ENCODE results near the gene ACBD6. TPM values are rescaled to one million over a fixed set of nuclear protein-coding genes. Genes with fewer than 3 reads are reported as not detected.

The ACBD6 gene
- total and polyA plus RNA-seq, 2 experiments from 2014 or later = 75.7 to 88.8 TPM

- no peak for TF ChIP-seq ETS1 (IDR thresholded peaks at IDR 0.05)
- TF ChIP-seq ZNF114 (CRISPR knock-in tag; IDR thresholded peaks at IDR 0.05) = no peak
- TF ChIP-seq ZNF331 (CRISPR knock-in tag; IDR thresholded peaks at IDR 0.05; ENCODE audit: low read depth) = no peak
- TF ChIP-seq STAT1 (IDR thresholded peaks at IDR 0.05; ENCODE audit: unreplicated experiment) = no peak
- no peak for TF ChIP-seq CREB1 (CRISPR knock-in tag; IDR thresholded peaks at IDR 0.05; ENCODE audit: low read depth)
Measured at GRCh38 chr1:180286417-180286816, 216.0 kb downstream of the ACBD6 start (continued).

DNA sequence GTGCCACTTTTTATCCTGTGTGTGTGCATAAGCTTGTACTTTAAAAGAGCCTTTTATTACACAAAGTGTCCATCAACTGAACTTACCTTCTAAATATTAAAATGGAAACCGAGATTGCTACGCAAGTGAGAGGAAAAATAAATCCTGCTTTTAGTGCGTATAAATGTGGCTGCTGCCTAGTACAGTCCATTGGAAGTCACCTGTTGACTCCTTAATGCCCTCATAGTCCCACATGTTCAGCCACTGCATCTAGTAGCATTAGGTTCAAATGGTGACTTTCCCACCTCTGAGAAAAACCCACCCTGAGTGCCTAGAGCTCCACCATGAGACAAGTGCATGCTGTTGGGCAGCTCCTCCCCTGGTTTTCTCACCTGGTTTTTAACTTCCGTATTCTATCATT, 219.3 kb downstream of the ACBD6 start:
- Histone ChIP-seq H3K79me2 (replicated peaks; ENCODE audit: insufficient read depth) (no peaks in the 10 kb centered on the region), H3K4me1 (ENCODE audit: insufficient read depth) (peaks cover 8% of the 10 kb centered on the region), H2AFZ (no peak overlapping the region), H3K9me2 (ENCODE audit: insufficient read depth) (no peaks in the 10 kb centered on the region), H3K27ac (ENCODE audit: low read depth) (no peak overlapping the region), H3K36me3 (ENCODE audit: insufficient read depth) (no peaks in the 10 kb centered on the region; the same call in 1 of the 2 replicates), H3K4me3 (no peak overlapping the region), H3K4me2 (no peak overlapping the region), H3F3A (replicated peaks; ENCODE audit: low read depth) (no peaks in the 10 kb centered on the region), H4K20me1 (replicated peaks; ENCODE audit: insufficient read depth) (no peaks in the 10 kb centered on the region), H3K27me3 (ENCODE audit: insufficient read depth) (no peaks in the 10 kb centered on the region)
- 0 out of 4 replicates have a peak, but pooled peaks of 1 of the 2 experiments have one; percentile 8 for TF ChIP-seq CTCF (conservative IDR thresholded peaks at IDR 0.05; ENCODE audit: low read depth in 2 of 2)
- no peak for TF ChIP-seq JUNB (IDR thresholded peaks at IDR 0.05; ENCODE audit: unreplicated experiment)
- Mint-ChIP-seq H3K4me1 (peaks cover 16% of the 10 kb centered on the region), H3K9me3 (no peaks in the 10 kb centered on the region), H3K27ac (no peak overlapping the region), H3K27me3 (ENCODE audit: insufficient read depth, low read depth, poor library complexity) (peaks cover 7% of the 10 kb centered on the region), H3K36me3 (ENCODE audit: low read depth) (peaks cover 4% of the 10 kb centered on the region; the same call in 2 of the 3 replicates), H3K4me3 (no peak overlapping the region)
- DNase-seq (ENCODE audit: low spot score) = no peak
- ATAC-seq = no peak

DNA sequence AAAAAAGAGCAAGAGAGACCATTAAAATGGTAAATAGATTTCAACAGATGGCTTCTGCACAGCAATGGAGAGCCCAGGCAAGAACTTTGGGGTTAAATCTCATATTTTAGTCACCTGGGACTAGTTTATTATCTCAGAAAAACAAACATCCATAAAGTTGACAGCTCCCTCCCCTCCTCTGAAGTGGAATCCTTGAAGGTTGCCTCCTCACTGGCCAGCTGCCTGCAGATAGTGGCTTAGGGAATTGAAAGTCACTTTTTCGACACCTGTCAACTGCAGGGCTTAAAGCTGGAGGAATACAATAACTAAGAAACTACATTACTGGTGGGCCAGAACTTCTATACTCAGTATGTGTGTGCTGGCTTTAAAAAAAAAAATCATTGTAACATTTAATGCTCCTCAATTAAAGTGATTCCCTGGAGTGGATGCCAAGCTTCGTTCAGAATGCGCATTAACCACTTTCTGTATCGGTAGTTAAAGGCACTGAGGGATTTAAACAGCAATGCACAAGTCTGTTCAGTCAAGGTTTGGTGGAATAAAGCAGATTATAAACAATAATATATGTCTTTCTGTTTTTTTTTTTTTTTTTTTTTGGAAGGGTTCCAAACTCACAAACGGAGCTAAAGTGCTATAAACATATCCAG, 219.9 kb downstream of the ACBD6 start:
- H3K9me2 ChIP-seq (ENCODE audit: insufficient read depth) = no peaks in the 10 kb centered on the region
- no peaks in the 10 kb centered on the region for H4K20me1 ChIP-seq (replicated peaks; ENCODE audit: insufficient read depth)
- no peaks in the 10 kb centered on the region for H3K27me3 ChIP-seq (ENCODE audit: insufficient read depth)
- H3K4me1 ChIP-seq (ENCODE audit: insufficient read depth) = peaks cover 13% of the 10 kb centered on the region
- ATAC-seq (no peak), DNase-seq (ENCODE audit: low spot score) (no peak)
- Mint-ChIP-seq H3K4me1 (peaks cover 22% of the 10 kb centered on the region), H3K36me3 (ENCODE audit: low read depth) (peaks cover 10% of the 10 kb centered on the region; the same call in 2 of the 3 replicates), H3K27ac (no peak overlapping the region), H3K4me3 (no peak overlapping the region), H3K27me3 (ENCODE audit: insufficient read depth, low read depth, poor library complexity) (peaks cover 7% of the 10 kb centered on the region), H3K9me3 (no peaks in the 10 kb centered on the region)
- H3K79me2 ChIP-seq (replicated peaks; ENCODE audit: insufficient read depth) = no peaks in the 10 kb centered on the region
- H3K36me3 ChIP-seq (ENCODE audit: insufficient read depth) = no peaks in the 10 kb centered on the region; the same call in 1 of the 2 replicates
- no peak overlapping the region for H3K27ac ChIP-seq (ENCODE audit: low read depth)
- H3K4me2 ChIP-seq = no peak overlapping the region
- no peaks in the 10 kb centered on the region for H3F3A ChIP-seq (replicated peaks; ENCODE audit: low read depth)
- H3K4me3 ChIP-seq = no peak overlapping the region
- no peak overlapping the region for H2AFZ ChIP-seq
- TF ChIP-seq CREB1 (CRISPR knock-in tag; IDR thresholded peaks at IDR 0.05; ENCODE audit: low read depth) = no peak
- TF ChIP-seq EZH2 (IDR thresholded peaks at IDR 0.05; ENCODE audit: low read depth, unreplicated experiment) = no peak
- TF ChIP-seq, protein P1, sequence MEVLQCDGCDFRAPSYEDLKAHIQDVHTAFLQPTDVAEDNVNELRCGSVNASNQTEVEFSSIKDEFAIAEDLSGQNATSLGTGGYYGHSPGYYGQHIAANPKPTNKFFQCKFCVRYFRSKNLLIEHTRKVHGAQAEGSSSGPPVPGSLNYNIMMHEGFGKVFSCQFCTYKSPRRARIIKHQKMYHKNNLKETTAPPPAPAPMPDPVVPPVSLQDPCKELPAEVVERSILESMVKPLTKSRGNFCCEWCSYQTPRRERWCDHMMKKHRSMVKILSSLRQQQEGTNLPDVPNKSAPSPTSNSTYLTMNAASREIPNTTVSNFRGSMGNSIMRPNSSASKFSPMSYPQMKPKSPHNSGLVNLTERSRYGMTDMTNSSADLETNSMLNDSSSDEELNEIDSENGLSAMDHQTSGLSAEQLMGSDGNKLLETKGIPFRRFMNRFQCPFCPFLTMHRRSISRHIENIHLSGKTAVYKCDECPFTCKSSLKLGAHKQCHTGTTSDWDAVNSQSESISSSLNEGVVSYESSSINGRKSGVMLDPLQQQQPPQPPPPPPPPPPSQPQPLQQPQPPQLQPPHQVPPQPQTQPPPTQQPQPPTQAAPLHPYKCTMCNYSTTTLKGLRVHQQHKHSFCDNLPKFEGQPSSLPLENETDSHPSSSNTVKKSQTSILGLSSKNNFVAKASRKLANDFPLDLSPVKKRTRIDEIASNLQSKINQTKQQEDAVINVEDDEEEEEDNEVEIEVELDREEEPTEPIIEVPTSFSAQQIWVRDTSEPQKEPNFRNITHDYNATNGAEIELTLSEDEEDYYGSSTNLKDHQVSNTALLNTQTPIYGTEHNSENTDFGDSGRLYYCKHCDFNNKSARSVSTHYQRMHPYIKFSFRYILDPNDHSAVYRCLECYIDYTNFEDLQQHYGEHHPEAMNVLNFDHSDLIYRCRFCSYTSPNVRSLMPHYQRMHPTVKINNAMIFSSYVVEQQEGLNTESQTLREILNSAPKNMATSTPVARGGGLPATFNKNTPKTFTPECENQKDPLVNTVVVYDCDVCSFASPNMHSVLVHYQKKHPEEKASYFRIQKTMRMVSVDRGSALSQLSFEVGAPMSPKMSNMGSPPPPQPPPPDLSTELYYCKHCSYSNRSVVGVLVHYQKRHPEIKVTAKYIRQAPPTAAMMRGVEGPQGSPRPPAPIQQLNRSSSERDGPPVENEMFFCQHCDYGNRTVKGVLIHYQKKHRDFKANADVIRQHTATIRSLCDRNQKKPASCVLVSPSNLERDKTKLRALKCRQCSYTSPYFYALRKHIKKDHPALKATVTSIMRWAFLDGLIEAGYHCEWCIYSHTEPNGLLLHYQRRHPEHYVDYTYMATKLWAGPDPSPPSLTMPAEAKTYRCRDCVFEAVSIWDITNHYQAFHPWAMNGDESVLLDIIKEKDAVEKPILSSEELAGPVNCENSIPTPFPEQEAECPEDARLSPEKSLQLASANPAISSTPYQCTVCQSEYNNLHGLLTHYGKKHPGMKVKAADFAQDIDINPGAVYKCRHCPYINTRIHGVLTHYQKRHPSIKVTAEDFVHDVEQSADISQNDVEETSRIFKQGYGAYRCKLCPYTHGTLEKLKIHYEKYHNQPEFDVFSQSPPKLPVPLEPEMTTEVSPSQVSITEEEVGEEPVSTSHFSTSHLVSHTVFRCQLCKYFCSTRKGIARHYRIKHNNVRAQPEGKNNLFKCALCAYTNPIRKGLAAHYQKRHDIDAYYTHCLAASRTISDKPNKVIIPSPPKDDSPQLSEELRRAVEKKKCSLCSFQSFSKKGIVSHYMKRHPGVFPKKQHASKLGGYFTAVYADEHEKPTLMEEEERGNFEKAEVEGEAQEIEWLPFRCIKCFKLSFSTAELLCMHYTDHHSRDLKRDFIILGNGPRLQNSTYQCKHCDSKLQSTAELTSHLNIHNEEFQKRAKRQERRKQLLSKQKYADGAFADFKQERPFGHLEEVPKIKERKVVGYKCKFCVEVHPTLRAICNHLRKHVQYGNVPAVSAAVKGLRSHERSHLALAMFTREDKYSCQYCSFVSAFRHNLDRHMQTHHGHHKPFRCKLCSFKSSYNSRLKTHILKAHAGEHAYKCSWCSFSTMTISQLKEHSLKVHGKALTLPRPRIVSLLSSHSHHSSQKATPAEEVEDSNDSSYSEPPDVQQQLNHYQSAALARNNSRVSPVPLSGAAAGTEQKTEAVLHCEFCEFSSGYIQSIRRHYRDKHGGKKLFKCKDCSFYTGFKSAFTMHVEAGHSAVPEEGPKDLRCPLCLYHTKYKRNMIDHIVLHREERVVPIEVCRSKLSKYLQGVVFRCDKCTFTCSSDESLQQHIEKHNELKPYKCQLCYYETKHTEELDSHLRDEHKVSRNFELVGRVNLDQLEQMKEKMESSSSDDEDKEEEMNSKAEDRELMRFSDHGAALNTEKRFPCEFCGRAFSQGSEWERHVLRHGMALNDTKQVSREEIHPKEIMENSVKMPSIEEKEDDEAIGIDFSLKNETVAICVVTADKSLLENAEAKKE (CRISPR knock-in tag; IDR thresholded peaks at IDR 0.05) = no peak
- no peak for TF ChIP-seq ZNF114 (CRISPR knock-in tag; IDR thresholded peaks at IDR 0.05)
- no peak for TF ChIP-seq ZNF331 (CRISPR knock-in tag; IDR thresholded peaks at IDR 0.05; ENCODE audit: low read depth)
